GM12801 (cell line): ENCODE results near the gene SMC2.

Experiments
- TF ChIP-seq, protein P1 (sequence below): IDR thresholded peaks from one replicate; pipeline ENCODE4 v1.5.1; 2011; ENCODE audit warnings: control low read depth; ENCODE audit not compliant: insufficient read length; ENCODE audit errors: extremely low read depth

The SMC2 gene

GRCh38 chr9:104090578-104090977 is 3.5 kb upstream of the SMC2 start:
- TF ChIP-seq, protein P1, sequence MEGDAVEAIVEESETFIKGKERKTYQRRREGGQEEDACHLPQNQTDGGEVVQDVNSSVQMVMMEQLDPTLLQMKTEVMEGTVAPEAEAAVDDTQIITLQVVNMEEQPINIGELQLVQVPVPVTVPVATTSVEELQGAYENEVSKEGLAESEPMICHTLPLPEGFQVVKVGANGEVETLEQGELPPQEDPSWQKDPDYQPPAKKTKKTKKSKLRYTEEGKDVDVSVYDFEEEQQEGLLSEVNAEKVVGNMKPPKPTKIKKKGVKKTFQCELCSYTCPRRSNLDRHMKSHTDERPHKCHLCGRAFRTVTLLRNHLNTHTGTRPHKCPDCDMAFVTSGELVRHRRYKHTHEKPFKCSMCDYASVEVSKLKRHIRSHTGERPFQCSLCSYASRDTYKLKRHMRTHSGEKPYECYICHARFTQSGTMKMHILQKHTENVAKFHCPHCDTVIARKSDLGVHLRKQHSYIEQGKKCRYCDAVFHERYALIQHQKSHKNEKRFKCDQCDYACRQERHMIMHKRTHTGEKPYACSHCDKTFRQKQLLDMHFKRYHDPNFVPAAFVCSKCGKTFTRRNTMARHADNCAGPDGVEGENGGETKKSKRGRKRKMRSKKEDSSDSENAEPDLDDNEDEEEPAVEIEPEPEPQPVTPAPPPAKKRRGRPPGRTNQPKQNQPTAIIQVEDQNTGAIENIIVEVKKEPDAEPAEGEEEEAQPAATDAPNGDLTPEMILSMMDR = no peak

GRCh38 chr9:104091116-104091515 is 3.0 kb upstream of the SMC2 start:
- TF ChIP-seq, protein P1 = no peak

DNA sequence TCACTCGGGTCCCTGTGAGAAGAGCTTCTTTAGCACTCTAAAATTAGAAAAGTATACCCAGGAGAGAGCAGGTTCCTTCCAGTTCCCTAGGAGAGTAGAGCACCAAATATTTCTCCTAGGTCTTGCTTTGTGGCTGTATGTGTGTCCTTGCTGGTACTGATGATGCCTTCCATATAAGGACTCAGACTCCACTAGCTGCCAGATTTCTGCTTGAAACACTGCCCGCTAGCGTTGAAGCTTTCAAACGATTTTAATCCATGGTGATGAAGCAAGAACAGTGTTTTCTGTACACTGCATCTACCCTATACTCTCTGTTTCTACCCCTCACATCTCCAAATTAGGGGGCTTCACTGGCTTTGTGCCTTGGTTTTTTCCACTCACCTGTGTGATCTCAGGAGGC is 2.4 kb upstream of the SMC2 start:
- TF ChIP-seq, protein P1 = no peak

DNA sequence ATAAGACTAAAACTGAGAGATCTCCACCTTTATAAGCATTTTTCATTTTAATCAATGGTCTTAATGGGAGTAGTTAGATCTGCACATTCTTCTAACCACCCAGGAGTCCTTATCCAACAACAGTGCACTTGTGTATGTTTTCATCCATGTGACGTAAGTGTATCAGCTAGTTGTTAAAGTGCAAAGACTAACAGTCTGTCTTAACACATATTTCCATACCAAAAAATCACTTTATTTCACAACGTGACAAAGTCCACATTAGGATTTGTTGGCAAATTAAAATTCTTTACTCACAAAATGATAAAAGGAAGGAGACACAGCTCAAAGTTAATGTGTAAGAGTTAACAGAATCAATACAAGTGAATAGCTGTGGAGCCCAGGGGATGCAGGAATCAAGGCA is 1.9 kb upstream of the SMC2 start:
- TF ChIP-seq, protein P1 = no peak

DNA sequence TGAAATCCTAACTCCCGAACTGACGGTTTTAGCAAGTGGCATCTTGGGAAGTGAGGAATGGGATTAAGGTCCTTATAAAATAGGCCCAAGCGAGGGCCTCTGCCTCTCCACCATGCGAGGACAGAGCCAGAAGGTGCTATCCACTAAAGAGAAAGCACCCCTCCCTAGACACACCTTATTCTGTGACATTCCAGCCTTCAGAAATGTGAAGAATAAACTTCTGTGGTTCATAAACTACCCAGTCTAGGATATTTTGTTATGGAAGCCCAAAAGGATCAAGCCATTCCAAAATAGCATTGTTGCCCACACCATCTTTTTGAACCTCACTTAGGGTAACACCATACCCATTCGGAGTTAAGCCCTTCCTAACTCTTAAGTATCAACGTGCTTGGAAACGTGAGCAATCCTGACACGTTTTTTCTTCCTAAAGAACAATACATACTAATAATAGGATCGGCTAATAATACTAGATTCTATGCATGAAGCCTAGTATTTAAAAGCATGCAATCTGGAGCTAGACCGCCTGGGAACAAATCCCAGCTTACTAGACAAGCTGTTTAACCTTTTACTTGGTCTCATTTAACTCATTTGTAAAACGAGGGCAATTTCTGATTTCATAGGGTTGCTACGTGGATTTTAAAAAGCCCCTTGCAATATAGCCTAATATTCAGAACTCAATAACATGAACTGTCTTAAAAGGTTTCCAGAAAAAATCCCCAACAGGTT is 1.1 kb upstream of the SMC2 start:
- TF ChIP-seq, protein P1 = no peak

- TF ChIP-seq, protein P1 = no peak
Observed at GRCh38 chr9:104094534-104095015, 466 bp downstream of the SMC2 start.

- TF ChIP-seq, protein P1 = no peak
Observed at GRCh38 chr9:104099630-104100029, 5.5 kb downstream of the SMC2 start.
